HTR-8/SVneo (cell line): ENCODE results near the gene SLC35E2B.
"Not testable (repeated sequence)": the region's sequence is repeated elsewhere in the genome, so short reads cannot be mapped to it uniquely, and the experiment has no call there.

Source experiments
- DNase-seq: peaks from one replicate; pipeline ENCODE4 v3.0.0; 2011; ENCODE audit warnings: low spot score, mixed read lengths; ENCODE audit not compliant: insufficient read length
- FAIRE-seq: peaks from 2 replicates; lab custom pipeline; 2011; peaks lifted over from hg19 to GRCh38; lab: Jason Lieb, UNC

Gene SLC35E2B

DNA sequence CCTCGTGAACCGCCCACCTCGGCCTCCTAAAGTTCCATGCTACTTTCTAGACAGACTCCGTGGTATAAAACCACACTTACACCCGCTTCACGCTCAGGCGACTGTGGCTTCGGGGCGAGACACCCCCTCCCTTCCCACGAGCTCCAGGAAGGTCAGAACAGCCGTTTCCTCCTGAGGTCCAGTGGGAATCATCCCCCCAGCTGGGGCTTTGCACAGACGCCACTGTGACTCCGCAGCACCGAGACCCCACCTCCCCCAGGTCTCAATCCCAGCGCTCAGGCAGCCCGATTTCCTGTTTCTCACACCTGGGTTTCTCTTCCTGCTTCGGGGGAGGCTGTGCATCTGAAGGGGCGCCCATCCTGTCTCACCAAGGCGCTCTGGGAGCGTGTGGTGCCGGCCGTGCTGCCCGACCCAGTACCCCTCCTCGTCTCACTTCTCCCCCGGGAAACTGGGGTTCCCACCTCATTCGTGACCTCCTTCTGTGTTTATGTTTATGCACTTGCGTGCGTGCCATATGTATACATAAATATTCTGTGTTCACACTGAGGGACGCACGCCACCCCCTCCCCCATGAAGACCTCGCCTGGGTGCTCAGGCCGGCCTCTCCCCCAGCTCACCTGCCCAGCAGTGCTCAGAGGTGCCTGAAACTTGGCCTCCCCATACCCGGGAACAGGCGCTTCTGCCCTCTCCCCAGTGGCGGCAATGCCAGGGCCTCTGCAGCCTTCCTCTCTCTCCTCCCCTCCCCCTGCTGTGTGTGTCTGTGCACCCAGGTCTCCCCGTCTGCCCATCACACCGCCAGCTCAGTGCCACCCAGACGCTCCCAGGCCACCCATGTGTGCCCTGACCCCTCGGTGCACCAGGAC lies 14.6 kb downstream of the SLC35E2B start:
- FAIRE-seq (no peak), DNase-seq (no peak)

DNA sequence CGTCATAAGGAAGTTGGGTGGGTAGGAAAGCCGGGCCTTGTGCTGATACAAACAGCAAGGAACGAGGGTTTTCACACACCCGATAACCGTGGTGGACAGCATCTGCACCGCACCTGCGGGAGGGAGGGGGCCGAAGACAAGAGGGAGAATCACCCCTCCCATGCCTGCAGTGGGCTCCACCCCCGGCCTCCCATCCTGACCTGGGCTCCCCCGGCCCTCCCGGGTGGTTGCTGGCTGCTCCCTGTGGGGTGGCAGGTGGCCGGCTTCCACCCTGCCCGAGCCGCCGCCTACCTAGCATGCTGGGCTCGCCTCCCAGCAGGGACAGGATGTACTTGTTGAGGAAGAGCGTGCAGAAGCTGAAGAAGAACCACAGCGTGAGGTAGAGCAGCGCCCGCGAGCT lies 16.5 kb downstream of the SLC35E2B start:
- not testable (repeated sequence) for DNase-seq, FAIRE-seq

DNA sequence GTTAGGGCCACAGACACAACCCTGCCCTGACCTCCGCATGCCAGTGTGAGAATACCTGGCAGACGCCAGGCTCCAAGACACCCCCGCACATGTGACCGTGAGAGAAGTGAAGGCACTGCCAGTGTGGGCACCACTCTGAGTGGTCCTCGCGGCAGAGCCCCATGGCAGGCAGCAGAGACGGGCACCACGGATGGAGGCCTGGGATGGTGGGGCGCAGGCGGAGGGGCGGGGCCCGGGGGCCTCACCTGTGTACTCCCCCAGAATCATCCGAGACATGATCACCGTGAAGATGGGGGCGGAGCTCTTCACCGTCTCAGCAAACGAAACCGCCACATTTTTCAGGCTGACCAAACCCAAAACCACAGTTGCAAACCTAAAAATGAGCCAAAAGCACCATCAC lies 17.4 kb downstream of the SLC35E2B start:
- not testable (repeated sequence) for FAIRE-seq, DNase-seq

DNA sequence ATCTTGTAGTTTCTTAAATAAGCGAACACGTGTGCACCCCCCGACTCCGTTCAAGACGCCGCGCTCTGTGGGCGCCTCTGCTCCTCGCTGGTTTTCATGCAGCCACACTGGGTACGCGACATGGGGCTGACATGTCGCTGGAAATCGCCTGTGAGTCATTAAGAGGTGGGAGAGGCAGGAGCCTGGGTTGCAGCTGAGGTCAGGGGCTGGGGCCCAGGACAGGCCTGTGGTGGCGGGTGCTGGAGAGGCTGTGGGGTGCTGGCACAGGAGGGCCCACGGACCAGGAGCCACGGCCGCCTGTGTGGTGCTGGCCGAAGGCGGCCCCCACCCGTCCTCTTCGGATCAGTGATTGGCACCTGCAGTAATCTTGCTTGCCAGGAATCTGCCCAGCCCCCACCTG lies 17.8 kb downstream of the SLC35E2B start:
- FAIRE-seq, DNase-seq: not testable (repeated sequence)

DNA sequence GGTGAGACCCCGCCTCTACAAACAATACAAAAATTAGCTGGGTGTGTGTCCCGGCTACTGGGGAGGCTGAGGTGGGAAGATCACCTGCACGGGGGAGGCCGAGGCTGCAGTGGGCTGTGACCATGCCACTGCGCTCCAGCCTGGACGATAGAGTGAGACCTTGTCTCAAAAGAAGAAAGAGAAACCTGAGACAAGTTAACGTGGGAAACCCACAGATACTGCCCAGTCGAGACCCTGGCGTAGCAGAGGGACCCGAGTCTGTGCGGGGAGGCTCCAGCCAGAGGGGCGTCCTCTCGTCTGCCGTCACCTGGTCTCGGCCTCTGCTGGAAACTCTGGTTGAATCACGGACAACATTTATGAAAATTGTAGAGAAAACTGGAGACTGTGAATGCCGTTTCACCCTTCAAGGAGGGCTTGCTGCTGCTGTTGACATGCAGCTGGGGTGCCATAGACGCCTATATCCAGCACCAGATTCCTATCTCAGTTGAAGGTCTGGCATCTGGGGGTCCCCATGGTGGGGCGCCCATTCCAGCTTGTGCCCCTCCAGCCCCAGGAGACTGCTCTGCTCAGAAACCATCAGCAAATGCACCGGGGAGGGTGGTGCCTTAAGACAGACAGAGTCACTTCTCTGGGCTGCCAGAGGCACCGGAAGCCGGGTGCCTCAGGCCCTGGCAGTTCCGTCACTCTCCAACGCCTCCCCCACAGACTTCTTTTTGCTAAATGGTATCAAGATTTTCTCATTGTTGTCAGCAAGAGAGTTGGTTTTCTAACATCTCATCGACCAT lies 20.2 kb downstream of the SLC35E2B start:
- DNase-seq, result no peak
- FAIRE-seq, result no peak

DNA sequence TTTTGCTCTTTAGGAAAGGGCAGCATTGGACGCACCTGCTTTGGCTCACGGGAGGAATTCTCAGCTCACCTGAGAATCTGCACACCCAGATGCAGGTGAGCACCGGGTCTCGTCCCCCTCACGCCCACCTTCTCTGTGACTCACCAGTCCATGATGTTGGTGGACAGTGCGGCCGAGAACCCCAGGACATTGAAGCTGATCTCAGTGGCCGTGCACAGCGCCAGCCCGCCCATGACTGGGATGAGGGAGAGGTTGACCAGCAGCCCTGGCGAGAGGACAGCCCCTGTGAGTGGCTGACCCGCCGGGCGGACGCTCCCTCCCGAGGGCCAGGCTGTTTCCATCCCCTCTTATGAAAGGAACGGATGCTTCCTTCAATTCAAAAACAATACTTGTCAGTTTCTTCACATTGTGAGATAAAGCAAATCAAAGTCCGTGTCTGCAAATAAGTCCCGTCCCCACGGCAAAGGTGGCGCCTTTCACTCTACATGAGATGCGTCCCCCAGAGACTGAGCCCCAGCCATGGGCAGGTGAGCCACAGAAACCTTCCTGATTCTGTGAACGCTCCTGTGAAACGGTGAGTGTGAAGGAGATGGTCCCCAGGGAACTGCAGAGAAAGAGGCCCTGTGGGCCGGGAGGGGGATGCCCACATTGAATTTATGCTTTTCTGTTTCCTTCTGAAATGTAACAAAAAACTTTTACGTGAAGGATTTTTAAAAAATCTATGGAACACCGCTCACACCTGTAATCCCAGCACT lies 21.1 kb downstream of the SLC35E2B start:
- no peak for FAIRE-seq

DNA sequence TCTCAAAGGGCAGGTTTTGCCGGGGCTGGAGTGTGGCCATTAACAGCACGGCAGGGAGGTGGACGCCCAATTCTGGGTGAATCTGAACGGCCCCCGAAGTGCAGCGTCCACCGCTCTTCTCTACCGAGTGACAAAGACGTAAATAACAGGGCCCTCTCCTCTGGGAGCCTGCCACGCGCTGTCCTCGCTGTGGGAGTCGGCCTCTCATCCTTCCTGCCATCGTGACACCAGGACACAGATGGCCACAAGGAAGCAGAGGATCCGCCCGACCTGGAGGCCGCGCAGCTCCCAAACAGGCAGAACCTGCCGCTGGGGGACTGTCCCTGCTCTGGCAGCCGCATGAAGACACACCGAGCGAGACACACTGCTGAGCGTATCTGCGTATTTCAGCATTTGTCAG lies 21.7 kb downstream of the SLC35E2B start:
- FAIRE-seq, result no peak
- DNase-seq, result no peak

More for the DNA sequence above, 21.1 kb downstream of the SLC35E2B start:
- DNase-seq, result no peak

DNA sequence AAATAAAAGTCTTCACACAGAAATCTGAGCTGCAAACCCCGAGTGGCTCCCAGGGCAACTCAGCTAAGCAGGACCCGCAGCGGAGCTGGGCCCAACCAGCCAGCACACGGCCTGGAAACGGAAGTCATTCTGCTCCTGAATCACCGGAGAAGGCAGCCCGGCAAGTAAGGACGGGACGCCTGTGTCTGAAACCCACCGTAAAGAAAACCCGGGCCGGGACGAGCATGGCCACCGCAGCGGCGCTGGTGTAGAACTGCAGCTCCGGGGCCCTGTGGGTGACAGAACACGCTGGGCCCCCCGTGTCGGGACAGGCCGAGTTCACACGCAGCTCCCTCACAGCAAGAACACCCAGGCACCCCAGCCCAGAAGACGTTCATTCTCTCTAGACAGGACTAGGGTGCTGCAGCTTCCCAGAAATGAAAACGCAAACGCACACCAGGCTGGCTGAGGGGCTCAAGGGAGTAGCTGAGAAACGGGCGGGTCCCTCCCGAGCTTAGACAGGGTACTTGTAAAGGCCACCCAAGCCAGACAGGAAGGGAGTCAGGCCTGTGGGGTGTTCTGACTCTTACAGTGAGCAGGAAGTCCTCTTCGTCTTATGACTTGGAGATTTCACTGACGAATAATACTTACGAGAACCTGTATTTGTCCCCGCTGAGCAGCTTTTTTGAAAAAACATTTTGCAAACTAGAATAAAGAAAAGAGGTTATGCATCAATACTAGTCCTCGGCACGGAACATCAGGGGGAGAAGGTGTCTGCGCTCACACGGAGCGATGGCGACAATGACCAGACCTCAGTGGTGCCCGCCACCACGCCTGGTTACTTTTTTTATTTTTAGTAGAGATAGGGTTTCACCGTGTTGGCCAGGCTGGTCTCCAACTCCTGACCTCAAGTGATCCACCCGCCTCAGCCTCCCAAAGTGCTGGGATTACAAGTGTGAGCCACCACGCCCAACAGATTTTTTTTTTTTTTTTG lies 22.8 kb downstream of the SLC35E2B start:
- DNase-seq, result no peak
- no peak for FAIRE-seq

DNA sequence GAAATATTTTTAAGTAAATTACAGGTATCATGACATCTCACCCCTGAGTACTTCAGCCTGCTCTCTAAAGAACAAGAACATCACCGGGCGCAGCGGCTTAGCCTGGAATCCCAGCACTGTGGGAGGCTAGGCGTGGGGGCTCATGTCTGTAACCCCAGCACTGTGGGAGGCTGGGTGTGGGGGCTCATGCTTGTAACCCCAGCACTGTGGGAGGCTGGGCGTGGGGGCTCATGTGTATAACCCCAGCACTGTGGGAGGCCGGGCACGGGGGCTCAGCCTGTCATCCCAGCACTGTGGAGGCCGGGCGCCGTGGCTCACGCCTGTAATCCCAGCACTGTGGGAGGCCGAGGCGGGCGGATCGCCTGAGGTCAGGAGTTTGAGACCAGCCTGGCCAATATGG lies 26.1 kb downstream of the SLC35E2B start:
- DNase-seq, result no peak
- FAIRE-seq, result no peak

DNA sequence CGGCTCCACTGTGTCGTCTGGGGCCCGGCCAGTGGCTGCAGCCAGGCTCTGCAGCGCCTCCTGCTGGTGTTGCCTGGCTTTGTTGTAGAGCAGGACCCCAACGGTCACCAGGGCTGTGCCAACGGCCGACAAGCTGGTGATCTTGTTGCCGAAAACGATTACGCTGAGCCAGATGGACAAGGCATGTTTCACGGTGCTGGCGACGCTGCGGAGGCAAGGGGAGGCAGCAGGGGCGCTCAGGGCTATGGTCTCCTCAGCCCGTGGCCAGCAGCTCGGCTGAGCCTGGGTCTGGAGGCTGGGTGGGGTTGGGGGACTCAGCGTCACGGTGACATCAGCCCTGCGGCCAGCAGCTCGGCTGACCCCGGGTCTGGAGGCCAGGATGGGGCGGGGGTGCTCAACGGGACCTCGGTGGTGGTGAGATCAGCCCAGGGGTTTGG lies 26.8 kb downstream of the SLC35E2B start:
- FAIRE-seq, result no peak
- DNase-seq, result no peak

DNA sequence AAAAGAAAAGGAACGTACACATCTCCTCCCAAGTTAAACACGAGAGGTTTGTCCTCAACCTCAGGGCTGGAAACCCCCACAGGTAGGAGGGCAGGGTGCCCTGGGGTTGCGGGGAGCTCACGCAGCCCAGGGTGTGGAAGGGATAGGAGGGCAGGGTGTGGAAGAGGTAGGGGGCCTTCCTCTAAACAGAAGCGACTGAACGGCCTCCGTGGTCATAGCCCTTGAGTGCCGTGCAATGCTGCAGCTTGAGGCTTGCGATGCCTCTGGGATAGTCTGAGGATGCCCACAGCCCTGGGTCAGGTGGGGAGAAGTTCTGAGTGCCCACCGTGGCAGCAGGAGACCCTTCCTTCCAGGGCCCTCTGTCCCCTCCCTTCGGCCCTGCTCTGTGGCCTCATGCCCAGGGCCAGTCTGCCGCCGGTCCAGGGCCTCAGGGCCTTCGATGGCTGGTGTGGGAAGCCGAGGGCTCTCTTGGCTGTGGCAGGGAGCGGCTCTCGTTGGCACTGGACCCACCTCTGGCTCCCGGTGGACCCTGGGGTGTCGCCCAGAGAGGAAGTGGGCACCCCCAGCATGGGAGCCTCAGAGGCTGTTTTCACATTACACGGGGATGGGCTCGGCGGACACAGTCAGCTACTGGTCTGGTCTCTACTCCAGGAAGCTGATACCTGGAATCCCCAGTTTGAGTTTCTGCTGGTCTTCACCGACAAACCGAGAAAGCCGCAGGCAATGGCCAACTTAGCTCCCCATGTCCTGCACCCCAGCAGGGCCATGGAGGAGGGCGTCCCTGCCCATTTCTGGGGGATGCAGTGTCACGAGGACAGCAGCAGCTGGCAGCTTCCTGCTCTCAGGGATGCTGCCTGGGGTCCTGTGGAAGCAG lies 27.4 kb downstream of the SLC35E2B start:
- DNase-seq (no peak), FAIRE-seq (no peak)

DNA sequence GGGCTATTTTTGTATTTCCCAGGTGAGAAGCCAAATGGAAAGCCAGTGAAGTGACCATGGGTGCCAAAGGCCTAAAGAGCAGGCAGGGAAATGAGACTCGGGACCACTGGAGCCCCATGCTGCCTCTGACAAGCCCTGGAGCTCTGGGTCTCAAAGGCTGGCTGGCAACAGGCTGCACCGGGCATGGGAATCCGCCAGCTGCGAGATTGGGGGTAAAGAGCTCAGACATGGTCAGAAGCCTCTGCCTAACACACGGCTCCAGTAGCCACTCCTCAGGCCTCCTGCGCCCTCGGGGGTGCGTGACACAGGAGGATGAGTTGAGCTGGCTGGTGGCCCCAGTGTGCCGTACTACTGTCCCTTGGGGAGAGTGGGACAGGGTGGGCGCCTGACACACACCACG lies 28.3 kb downstream of the SLC35E2B start:
- FAIRE-seq, DNase-seq: not testable (repeated sequence)

DNA sequence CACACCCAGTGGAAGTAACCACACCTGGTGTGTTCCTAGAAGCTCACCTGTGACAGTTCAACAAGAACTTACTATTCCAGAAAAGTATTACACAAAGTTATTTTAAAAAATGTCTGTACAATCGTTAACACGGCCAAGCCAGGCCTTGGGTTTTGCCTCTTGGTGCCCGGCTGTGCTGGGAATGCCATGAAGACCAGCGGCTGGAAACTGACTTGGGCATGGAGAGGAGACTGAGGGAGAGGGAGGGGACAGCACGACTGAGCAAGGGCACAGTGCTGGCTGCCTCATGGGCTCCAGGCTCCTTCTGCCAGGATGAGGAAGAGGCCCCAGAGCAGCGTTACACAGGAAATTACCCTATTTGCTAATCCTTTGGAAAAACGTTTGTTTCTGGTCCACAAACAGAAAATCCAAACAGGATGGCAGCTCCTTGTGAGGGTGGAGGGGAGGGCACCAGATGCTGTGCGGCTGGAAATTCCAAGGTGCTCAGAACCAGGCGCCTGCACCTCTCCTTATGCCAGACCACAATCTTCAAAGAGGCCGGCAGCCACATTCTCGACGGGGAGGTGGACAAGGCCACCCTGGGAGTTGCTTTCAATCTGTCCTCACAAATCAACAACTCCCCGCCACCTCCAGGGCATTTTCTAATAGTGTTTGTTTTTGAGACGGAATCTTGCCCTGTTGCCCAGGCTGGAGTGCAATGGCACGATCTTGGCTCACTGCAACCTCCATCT lies 29.6 kb downstream of the SLC35E2B start:
- not testable (repeated sequence) for FAIRE-seq, DNase-seq

DNA sequence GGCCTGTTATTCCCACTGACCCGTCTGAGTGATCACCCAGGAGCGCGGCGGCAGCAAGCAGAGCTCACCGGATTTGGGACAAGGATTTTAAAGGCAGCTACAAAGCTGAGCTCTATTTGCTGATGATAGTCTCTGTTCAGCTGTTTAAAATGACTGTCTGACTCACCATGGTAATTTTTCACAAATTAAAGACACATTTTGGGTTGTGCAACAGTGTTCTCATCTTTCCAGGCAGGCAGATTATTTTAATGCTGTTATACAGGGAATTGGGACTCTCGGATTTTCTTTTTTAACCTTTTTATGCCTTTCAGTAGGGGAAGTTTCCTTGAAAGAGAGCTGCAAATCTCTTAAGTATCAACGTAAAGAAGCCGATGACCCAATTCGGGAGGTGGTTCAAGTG lies 30.2 kb downstream of the SLC35E2B start:
- FAIRE-seq, result not testable (repeated sequence)

DNA sequence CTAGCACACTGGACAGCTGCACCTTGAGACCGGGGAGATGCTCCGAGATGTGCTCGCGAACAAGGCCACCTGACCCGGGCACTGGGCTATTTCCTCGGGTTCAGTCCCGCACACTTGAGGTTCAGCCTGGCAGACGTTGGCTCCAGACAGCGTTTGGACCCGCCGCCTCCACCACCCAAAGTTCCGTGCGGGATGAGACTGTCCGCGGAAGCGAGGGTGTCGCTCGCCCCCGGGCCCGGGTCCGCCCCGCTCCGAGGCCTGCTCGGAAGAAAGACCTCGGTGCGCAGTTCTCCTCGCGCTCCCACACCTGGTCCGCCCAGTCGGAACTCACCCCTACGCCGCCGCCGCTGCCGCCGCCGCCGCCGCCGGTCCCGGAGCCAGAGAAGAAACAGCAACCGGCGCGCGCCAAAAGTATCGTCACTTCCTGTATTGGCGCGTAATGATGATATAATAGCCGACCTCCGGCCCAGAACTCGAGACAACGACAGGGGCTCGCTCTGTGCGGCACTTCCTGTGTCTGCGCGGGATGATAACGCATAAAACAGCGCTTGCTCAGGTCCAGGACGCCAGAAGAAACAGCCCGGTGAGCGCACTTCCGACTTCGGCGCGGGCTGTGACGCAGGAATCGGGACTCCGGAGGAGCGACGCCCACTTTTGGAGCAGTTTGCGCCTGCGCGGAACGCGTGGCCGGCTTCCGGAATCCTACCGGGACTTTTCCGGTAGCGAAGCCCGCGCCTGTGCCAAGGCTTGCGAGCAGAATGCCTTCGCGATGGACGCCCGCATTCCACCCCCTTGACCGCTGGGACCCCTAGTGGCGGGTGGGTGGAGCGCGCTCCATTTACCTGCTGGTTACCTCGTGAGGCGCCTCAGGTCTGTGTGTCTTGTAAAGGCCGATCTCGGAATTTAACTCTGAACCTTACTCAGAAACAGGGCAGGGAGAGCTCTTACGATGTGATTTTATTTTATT lies 33.7 kb downstream of the SLC35E2B start, which contains the start of gene CDK11B:
Gene CDK11B (minus strand): TSS at position 422 of the 967 bp plus-strand sequence. CDS start 1,519 bp downstream, outside the sequence.
- peak; percentile 84 for DNase-seq
- FAIRE-seq, result peak; percentile 52

More for the DNA sequence above, 30.2 kb downstream of the SLC35E2B start:
- DNase-seq, result not testable (repeated sequence)

DNA sequence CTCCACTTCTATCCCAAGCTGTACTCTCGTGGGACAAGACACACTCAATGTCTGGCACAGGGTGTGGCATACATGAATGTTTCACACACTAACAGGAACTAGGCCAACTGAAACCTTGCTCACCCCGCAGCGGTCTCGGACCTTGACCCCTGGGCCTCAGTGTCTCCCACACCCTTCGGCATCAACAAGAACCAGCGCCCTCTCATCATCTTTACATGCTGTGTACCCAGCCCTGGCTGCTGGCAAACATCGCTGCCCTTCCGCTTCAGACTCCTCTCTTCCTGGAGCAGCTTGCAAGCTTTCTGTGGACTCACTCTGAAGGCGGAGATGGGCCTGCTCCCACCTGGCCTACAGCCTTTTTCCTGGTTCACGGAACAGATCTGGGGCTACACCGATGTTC lies 44.3 kb downstream of the SLC35E2B start:
- not testable (repeated sequence) for FAIRE-seq, DNase-seq
